Muscle layer of colon (tissue), 2 donors: ENCODE measurements around the gene LY9.

ENCODE experiments used
- H3K27ac ChIP-seq: one replicate; pipeline ENCODE4 v1.7.0; 2013; ENCODE audit warnings: low read depth, mild to moderate bottlenecking, low read length, moderate library complexity
- H3K27me3 ChIP-seq, 2 donors: one replicate each; pipeline ENCODE4 v1.7.0; 2013; ENCODE audit warnings: low read length in 2 of 2, mild to moderate bottlenecking in 2 of 2; ENCODE audit not compliant: insufficient read depth in 2 of 2, control insufficient read depth in 1 of 2
- H3K36me3 ChIP-seq: one replicate; pipeline ENCODE4 v1.7.0; 2013; ENCODE audit warnings: mild to moderate bottlenecking, low read length; ENCODE audit not compliant: insufficient read depth
- H3K4me1 ChIP-seq: one replicate; pipeline ENCODE4 v1.7.0; 2013; ENCODE audit warnings: mild to moderate bottlenecking, low read length; ENCODE audit not compliant: insufficient read depth
- H3K4me3 ChIP-seq, 2 donors: one replicate each; pipeline ENCODE4 v1.7.0; 2013; ENCODE audit warnings: low read length in 2 of 2, low read depth in 1 of 2, mild to moderate bottlenecking in 1 of 2, moderate library complexity in 1 of 2
- H3K9ac ChIP-seq: one replicate; pipeline ENCODE4 v1.7.0; 2013; ENCODE audit warnings: low read length
- H3K9me3 ChIP-seq: one replicate; pipeline ENCODE4 v1.7.0; 2013; ENCODE audit warnings: mild to moderate bottlenecking, low read length
- donor health status: abdominal sarcoma.
- donor health status: Adenocarcinoma of cecum.

The LY9 gene

GRCh38 chr1:160789702-160790611, 6.0 kb upstream of the LY9 start:
- Histone ChIP-seq H3K9ac (no peak overlapping the region), H3K4me3 (no peak overlapping the region), H3K9me3 (no peaks in the 10 kb centered on the region), H3K27me3 (no peaks in the 10 kb centered on the region), H3K36me3 (no peaks in the 10 kb centered on the region), H3K4me1 (no peaks in the 10 kb centered on the region), H3K27ac (no peak overlapping the region)

- Histone ChIP-seq H3K9ac (no peak overlapping the region), H3K36me3 (no peaks in the 10 kb centered on the region), H3K4me3 (no peak overlapping the region), H3K4me1 (no peaks in the 10 kb centered on the region), H3K9me3 (no peaks in the 10 kb centered on the region), H3K27me3 (no peaks in the 10 kb centered on the region), H3K27ac (no peak overlapping the region)
Measured at GRCh38 chr1:160794376-160794775, 1.6 kb upstream of the LY9 start.

DNA sequence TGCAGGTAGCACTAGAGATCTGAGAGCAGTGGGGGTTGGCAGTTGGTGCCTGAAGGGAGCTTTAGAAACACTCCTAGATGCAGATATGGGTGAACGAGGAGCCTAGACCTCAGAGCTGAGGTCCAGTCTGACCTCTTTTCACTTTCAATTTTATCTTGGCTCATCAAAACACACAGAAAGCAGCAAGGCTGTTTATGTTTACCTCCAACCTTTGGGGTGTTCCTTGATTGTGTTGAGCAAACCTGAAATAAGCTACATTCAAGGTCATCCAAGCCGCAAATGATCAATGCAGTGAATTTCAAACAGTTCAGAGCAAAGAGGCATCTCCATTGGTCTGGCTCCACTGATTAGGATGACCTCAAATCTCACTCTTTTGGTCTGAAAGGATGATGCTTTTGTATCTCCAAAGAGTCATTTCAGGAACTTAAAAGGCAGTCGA, 1.3 kb downstream of the LY9 start:
- Histone ChIP-seq H3K27ac (no peak overlapping the region), H3K4me3 (no peak overlapping the region), H3K9ac (no peak overlapping the region), H3K27me3 (no peaks in the 10 kb centered on the region), H3K36me3 (no peaks in the 10 kb centered on the region), H3K9me3 (no peaks in the 10 kb centered on the region), H3K4me1 (no peaks in the 10 kb centered on the region)

GRCh38 chr1:160797861-160798273, 1.9 kb downstream of the LY9 start:
- no peaks in the 10 kb centered on the region for H3K36me3 ChIP-seq
- H3K27ac ChIP-seq = no peak overlapping the region
- no peaks in the 10 kb centered on the region for H3K4me1 ChIP-seq
- H3K9me3 ChIP-seq = no peaks in the 10 kb centered on the region
- no peaks in the 10 kb centered on the region for H3K27me3 ChIP-seq
- no peak overlapping the region for H3K9ac ChIP-seq
- no peak overlapping the region for H3K4me3 ChIP-seq

- Histone ChIP-seq H3K9me3 (no peaks in the 10 kb centered on the region), H3K4me3 (no peak overlapping the region), H3K9ac (no peak overlapping the region), H3K27ac (no peak overlapping the region), H3K36me3 (no peaks in the 10 kb centered on the region), H3K4me1 (no peaks in the 10 kb centered on the region), H3K27me3 (no peaks in the 10 kb centered on the region)
Measured at GRCh38 chr1:160798439-160798838, 2.5 kb downstream of the LY9 start.

DNA sequence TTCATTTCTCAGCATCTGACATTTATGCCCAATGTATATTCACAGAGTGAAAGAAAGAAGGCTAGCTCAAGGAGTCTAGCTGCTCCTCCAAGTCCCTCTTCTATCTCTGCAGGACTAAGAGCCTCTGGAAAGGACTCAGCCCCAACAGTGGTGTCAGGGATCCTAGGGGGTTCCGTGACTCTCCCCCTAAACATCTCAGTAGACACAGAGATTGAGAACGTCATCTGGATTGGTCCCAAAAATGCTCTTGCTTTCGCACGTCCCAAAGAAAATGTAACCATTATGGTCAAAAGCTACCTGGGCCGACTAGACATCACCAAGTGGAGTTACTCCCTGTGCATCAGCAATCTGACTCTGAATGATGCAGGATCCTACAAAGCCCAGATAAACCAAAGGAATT, 3.7 kb downstream of the LY9 start:
- Histone ChIP-seq H3K9ac (no peak overlapping the region), H3K27me3 (no peaks in the 10 kb centered on the region), H3K9me3 (no peaks in the 10 kb centered on the region), H3K4me1 (no peaks in the 10 kb centered on the region), H3K4me3 (no peak overlapping the region), H3K36me3 (no peaks in the 10 kb centered on the region), H3K27ac (no peak overlapping the region)

GRCh38 chr1:160800142-160800541, 4.2 kb downstream of the LY9 start:
- H3K9me3 ChIP-seq = no peaks in the 10 kb centered on the region
- H3K27me3 ChIP-seq = no peaks in the 10 kb centered on the region
- H3K4me1 ChIP-seq = no peaks in the 10 kb centered on the region
- no peak overlapping the region for H3K27ac ChIP-seq
- no peak overlapping the region for H3K9ac ChIP-seq
- no peak overlapping the region for H3K4me3 ChIP-seq
- no peaks in the 10 kb centered on the region for H3K36me3 ChIP-seq

GRCh38 chr1:160800645-160801408, 4.9 kb downstream of the LY9 start:
- H3K4me1 ChIP-seq = no peaks in the 10 kb centered on the region
- no peak overlapping the region for H3K9ac ChIP-seq
- H3K27me3 ChIP-seq = no peaks in the 10 kb centered on the region
- no peaks in the 10 kb centered on the region for H3K36me3 ChIP-seq
- no peaks in the 10 kb centered on the region for H3K9me3 ChIP-seq
- H3K4me3 ChIP-seq = no peak overlapping the region
- no peak overlapping the region for H3K27ac ChIP-seq

- no peaks in the 10 kb centered on the region for H3K4me1 ChIP-seq
- no peak overlapping the region for H3K27ac ChIP-seq
- H3K9me3 ChIP-seq = peaks cover 2% of the 10 kb centered on the region
- H3K4me3 ChIP-seq = no peak overlapping the region
- H3K9ac ChIP-seq = no peak overlapping the region
- no peaks in the 10 kb centered on the region for H3K27me3 ChIP-seq
- no peaks in the 10 kb centered on the region for H3K36me3 ChIP-seq
Measured at GRCh38 chr1:160801836-160802580, 6.0 kb downstream of the LY9 start.

- no peak overlapping the region for H3K27ac ChIP-seq
- no peak overlapping the region for H3K9ac ChIP-seq
- H3K36me3 ChIP-seq = no peaks in the 10 kb centered on the region
- H3K4me1 ChIP-seq = no peaks in the 10 kb centered on the region
- H3K27me3 ChIP-seq = no peaks in the 10 kb centered on the region
- no peak overlapping the region for H3K4me3 ChIP-seq
- H3K9me3 ChIP-seq = peaks cover 7% of the 10 kb centered on the region
Measured at GRCh38 chr1:160806109-160806665, 10.2 kb downstream of the LY9 start.

GRCh38 chr1:160806784-160807183, 10.8 kb downstream of the LY9 start:
- Histone ChIP-seq H3K9me3 (peaks cover 7% of the 10 kb centered on the region), H3K9ac (no peak overlapping the region), H3K4me3 (no peak overlapping the region), H3K27me3 (no peaks in the 10 kb centered on the region), H3K27ac (no peak overlapping the region), H3K36me3 (no peaks in the 10 kb centered on the region), H3K4me1 (no peaks in the 10 kb centered on the region)
